ENCODE measurements around the gene PSEN1. TPM values are rescaled to one million over a fixed set of nuclear protein-coding genes. Genes with fewer than 3 reads are reported as not detected.

The PSEN1 gene
- total and polyA plus RNA-seq, 10 donors: 15.9 to 74.7 (median 47.2) TPM

- Histone ChIP-seq H3K27me3 (replicated peaks in 1 of 7) (peaks cover 0 to 18% (median 0%) of the 10 kb centered on the region in 7 donors), H3K9me3 (no peaks in the 10 kb centered on the region), H3K4me3 (no peak overlapping the region), H3K4me1 (no peaks in the 10 kb centered on the region), H3K36me3 (peaks cover 0 to 23% (median 0%) of the 10 kb centered on the region in 6 donors), H3K27ac (no peak overlapping the region)
- 72 to 89% (median 76%) methylated on average over 4 to 6 of the region's 6 CpGs for WGBS, 5 donors
- intact Hi-C loops (cut with DNase I; ENCODE audit: low total_unique reads): no loop called here
- no peak for TF ChIP-seq CTCF (IDR thresholded peaks at IDR 0.05 in 8 of 11, conservative IDR thresholded peaks at IDR 0.05 in 3 of 11)
- TF ChIP-seq POLR2AphosphoS5 (IDR thresholded peaks at IDR 0.05): no peak
- TF ChIP-seq POLR2A (IDR thresholded peaks at IDR 0.05): no peak
- peak; percentile 61 for DNase-seq
Observed at GRCh38 chr14:73261075-73261474, 124.8 kb downstream of the PSEN1 start.

- Histone ChIP-seq H3K36me3 (peaks cover 0 to 23% (median 0%) of the 10 kb centered on the region in 6 donors), H3K27ac (no peak overlapping the region), H3K27me3 (replicated peaks in 1 of 7) (peaks cover 0 to 18% (median 0%) of the 10 kb centered on the region in 7 donors), H3K4me1 (no peaks in the 10 kb centered on the region), H3K9me3 (no peaks in the 10 kb centered on the region), H3K4me3 (no peak overlapping the region)
- intact Hi-C loops (cut with DNase I; ENCODE audit: low total_unique reads): no loop called here
- peak; percentile 69 for DNase-seq
- WGBS, 5 donors: 83 to 92% (median 89%) methylated on average over 7 to 15 of the region's 15 CpGs
- TF ChIP-seq CTCF (IDR thresholded peaks at IDR 0.05 in 8 of 11, conservative IDR thresholded peaks at IDR 0.05 in 3 of 11) (no peak), POLR2AphosphoS5 (IDR thresholded peaks at IDR 0.05) (peak in 1 of 3 donors; percentile 53)
Observed at GRCh38 chr14:73261520-73262426, 125.5 kb downstream of the PSEN1 start.

DNA sequence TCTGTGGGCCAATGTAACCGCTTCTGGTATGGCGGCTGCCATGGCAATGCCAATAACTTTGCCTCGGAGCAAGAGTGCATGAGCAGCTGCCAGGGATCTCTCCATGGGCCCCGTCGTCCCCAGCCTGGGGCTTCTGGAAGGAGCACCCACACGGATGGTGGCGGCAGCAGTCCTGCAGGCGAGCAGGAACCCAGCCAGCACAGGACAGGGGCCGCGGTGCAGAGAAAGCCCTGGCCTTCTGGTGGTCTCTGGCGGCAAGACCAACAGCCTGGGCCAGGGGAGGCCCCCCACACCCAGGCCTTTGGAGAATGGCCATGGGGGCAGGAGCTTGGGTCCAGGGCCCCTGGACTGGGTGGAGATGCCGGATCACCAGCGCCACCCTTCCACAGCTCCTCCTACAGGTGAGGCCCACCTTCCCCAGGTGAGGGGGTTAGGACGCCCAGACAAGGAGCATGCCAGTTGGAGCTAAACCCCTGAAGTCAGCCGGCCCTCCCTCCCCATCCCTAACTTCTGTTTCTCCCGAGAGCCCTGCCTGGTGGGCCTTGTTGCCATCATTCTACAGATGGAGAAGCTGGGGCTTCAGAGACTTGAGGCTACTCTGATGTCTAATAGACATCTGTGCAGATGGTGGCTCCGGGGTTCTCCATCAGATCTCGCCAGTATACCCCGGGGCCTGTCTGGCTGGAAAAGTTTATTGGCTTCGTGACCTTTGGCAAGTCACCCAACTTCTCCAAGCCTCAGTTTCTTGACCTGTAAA lies 126.3 kb downstream of the PSEN1 start:
- intact Hi-C loops (cut with DNase I; ENCODE audit: low total_unique reads): no loop called here
- 84 to 96% (median 90%) methylated on average over 14 to 20 of the region's 20 CpGs for WGBS, 5 donors
- Histone ChIP-seq H3K27ac (no peak overlapping the region), H3K9me3 (no peaks in the 10 kb centered on the region), H3K27me3 (replicated peaks in 1 of 7) (peaks cover 0 to 18% (median 0%) of the 10 kb centered on the region in 7 donors), H3K4me1 (no peaks in the 10 kb centered on the region), H3K4me3 (no peak overlapping the region), H3K36me3 (peaks cover 0 to 28% (median 0%) of the 10 kb centered on the region in 6 donors)
- no peak for TF ChIP-seq CTCF (IDR thresholded peaks at IDR 0.05 in 8 of 11, conservative IDR thresholded peaks at IDR 0.05 in 3 of 11)
- no peak for DNase-seq

- H3K4me1 ChIP-seq: no peaks in the 10 kb centered on the region
- 74 to 90% (median 76%) methylated on average over 4 to 7 of the region's 7 CpGs for WGBS, 5 donors
- H3K27ac ChIP-seq: no peak overlapping the region
- TF ChIP-seq POLR2A (IDR thresholded peaks at IDR 0.05): no peak
- TF ChIP-seq CTCF (IDR thresholded peaks at IDR 0.05 in 8 of 11, conservative IDR thresholded peaks at IDR 0.05 in 3 of 11): no peak
- TF ChIP-seq POLR2AphosphoS5 (IDR thresholded peaks at IDR 0.05): no peak
- H3K36me3 ChIP-seq: peaks cover 0 to 36% (median 0%) of the 10 kb centered on the region in 6 donors
- no peaks in the 10 kb centered on the region for H3K9me3 ChIP-seq
- no peak overlapping the region for H3K4me3 ChIP-seq
- intact Hi-C loops (cut with DNase I; ENCODE audit: low total_unique reads): no loop called here
- no peak for DNase-seq
- H3K27me3 ChIP-seq (replicated peaks in 1 of 7): peaks cover 0 to 18% (median 0%) of the 10 kb centered on the region in 7 donors
Observed at GRCh38 chr14:73263606-73264005, 127.3 kb downstream of the PSEN1 start.
